ENCODE data around the gene ASCC1. TPM values are rescaled to one million over a fixed set of nuclear protein-coding genes. Genes with fewer than 3 reads are reported as not detected.
"Not testable (repeated sequence)": the region's sequence is repeated elsewhere in the genome, so short reads cannot be mapped to it uniquely, and the experiment has no call there.

Gene ASCC1
- total and polyA plus RNA-seq, 2 experiments from 2014 or later = 31.8 to 38.7 TPM

DNA sequence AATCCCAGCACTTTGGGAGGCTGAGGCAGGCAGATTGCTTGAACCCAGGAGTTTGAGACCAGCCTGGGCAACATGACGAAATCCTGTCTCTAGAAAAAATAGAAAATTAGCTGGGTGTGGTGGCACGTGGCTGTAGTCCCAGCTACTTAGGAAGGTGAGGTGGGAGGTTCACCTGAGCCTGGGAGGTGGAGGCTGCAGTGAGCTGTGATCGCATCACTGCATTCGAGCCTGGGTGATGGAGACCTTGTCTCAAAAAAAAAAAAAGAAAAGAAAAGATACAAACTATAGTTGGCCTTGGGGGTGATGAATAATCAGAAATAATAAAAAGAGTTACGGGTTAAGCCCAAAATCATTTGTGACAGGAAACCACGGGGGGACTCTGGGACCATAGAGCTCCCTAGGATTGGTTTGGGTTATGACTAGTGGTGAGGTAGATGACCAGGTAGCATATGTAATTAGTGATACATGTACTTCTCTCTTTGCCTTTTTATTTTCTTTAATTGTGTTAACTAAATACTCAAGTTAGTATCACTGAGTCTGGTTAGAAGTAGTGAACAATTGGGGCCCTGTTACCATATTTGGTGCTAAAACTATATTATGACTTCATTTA, 10.4 kb upstream of the ASCC1 start:
- TF ChIP-seq, protein P1, sequence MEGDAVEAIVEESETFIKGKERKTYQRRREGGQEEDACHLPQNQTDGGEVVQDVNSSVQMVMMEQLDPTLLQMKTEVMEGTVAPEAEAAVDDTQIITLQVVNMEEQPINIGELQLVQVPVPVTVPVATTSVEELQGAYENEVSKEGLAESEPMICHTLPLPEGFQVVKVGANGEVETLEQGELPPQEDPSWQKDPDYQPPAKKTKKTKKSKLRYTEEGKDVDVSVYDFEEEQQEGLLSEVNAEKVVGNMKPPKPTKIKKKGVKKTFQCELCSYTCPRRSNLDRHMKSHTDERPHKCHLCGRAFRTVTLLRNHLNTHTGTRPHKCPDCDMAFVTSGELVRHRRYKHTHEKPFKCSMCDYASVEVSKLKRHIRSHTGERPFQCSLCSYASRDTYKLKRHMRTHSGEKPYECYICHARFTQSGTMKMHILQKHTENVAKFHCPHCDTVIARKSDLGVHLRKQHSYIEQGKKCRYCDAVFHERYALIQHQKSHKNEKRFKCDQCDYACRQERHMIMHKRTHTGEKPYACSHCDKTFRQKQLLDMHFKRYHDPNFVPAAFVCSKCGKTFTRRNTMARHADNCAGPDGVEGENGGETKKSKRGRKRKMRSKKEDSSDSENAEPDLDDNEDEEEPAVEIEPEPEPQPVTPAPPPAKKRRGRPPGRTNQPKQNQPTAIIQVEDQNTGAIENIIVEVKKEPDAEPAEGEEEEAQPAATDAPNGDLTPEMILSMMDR (IDR thresholded peaks at IDR 0.05; ENCODE audit: poor library complexity) = no peak
- TF ChIP-seq EZH2phosphoT487 (IDR thresholded peaks at IDR 0.05; ENCODE audit: low read depth, severe bottlenecking, unreplicated experiment) = no peak
- no peak for TF ChIP-seq EZH2 (IDR thresholded peaks at IDR 0.05; ENCODE audit: borderline replicate concordance)
- H3K36me3 ChIP-seq (replicated peaks; ENCODE audit: insufficient read depth, low read depth) = no peaks in the 10 kb centered on the region
- 86% methylated on average over 6 of the region's 6 CpGs for WGBS (ENCODE audit: low lambda C conversion rate, missing lambda C conversion rate)
- H3K9me2 ChIP-seq (replicated peaks; ENCODE audit: insufficient read depth) = no peaks in the 10 kb centered on the region
- no peaks in the 10 kb centered on the region for H3K4me1 ChIP-seq (ENCODE audit: insufficient read depth)
- H3K4me2 ChIP-seq = no peak overlapping the region
- H3K27me3 ChIP-seq = no peaks in the 10 kb centered on the region
- DNase-seq (ENCODE audit: low spot score) = no peak
- no peaks in the 10 kb centered on the region for H3K9me3 ChIP-seq (ENCODE audit: low read depth)
- H3K27ac ChIP-seq = no peak overlapping the region
- peaks cover 3% of the 10 kb centered on the region for H4K20me1 ChIP-seq (ENCODE audit: insufficient read depth, poor library complexity, severe bottlenecking)
- H3K79me2 ChIP-seq = peaks cover 91% of the 10 kb centered on the region
- no peak overlapping the region for H3K4me3 ChIP-seq
- no peak overlapping the region for H2AFZ ChIP-seq

DNA sequence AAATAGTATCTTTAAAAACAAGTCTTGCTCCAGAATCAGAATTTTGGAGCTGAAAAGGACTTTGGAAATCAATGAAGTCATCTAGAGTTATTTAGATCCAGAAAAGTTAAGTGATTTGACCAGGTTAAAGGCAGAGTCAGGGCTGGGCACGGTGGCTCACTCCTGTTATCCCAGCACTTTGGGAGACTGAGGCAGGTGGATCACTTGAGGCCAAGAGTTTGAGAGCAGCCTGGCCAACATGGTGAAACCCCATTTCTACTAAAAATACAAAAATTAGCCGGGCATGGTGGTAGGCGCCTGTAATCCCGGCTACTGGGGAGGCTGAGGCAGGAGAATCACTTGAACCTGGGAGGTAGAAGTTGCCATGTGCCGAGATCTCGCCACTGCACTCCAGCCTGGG, 8.1 kb upstream of the ASCC1 start:
- not testable (repeated sequence) for H3K9me3 ChIP-seq (ENCODE audit: low read depth); H3K4me3 ChIP-seq; H2AFZ ChIP-seq; H3K27ac ChIP-seq; DNase-seq (ENCODE audit: low spot score); H3K36me3 ChIP-seq (replicated peaks; ENCODE audit: insufficient read depth, low read depth); H4K20me1 ChIP-seq (ENCODE audit: insufficient read depth, poor library complexity, severe bottlenecking); H3K27me3 ChIP-seq; H3K9me2 ChIP-seq (replicated peaks; ENCODE audit: insufficient read depth); H3K4me2 ChIP-seq; H3K4me1 ChIP-seq (ENCODE audit: insufficient read depth)
- 94% methylated on average over 6 of the region's 6 CpGs for WGBS (ENCODE audit: low lambda C conversion rate, missing lambda C conversion rate)
- H3K79me2 ChIP-seq = peaks cover 85% of the 10 kb centered on the region

DNA sequence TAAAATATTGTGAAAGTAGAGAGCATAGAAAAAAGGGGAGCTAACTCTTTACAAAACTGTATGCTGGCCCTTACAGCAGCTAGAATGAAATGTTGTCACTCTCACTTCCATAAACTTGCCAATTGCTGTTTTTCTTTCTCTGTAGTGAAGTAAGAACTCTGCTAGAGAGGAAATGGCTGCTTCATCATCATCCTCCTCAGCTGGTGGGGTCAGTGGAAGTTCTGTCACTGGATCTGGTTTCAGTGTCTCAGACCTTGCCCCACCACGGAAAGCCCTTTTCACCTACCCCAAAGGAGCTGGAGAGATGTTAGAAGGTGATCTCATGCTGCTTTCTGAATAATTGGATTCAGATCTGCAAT, 7.6 kb upstream of the ASCC1 start:
- H3K9me2 ChIP-seq (replicated peaks; ENCODE audit: insufficient read depth) = no peaks in the 10 kb centered on the region
- no peaks in the 10 kb centered on the region for H3K9me3 ChIP-seq (ENCODE audit: low read depth)
- no peak for DNase-seq (ENCODE audit: low spot score)
- H3K27me3 ChIP-seq = no peaks in the 10 kb centered on the region
- TF ChIP-seq, protein P1 (IDR thresholded peaks at IDR 0.05; ENCODE audit: poor library complexity) = no peak
- TF ChIP-seq EZH2phosphoT487 (IDR thresholded peaks at IDR 0.05; ENCODE audit: low read depth, severe bottlenecking, unreplicated experiment) = no peak
- TF ChIP-seq EZH2 (IDR thresholded peaks at IDR 0.05; ENCODE audit: borderline replicate concordance) = no peak
- no peak overlapping the region for H2AFZ ChIP-seq
- 68% methylated on average over 1 of the region's 1 CpG for WGBS (ENCODE audit: low lambda C conversion rate, missing lambda C conversion rate)
- H3K4me2 ChIP-seq = no peak overlapping the region
- H3K36me3 ChIP-seq (replicated peaks; ENCODE audit: insufficient read depth, low read depth) = no peaks in the 10 kb centered on the region
- no peak overlapping the region for H3K4me3 ChIP-seq
- H3K27ac ChIP-seq = no peak overlapping the region
- H3K79me2 ChIP-seq = peaks cover 85% of the 10 kb centered on the region
- peaks cover 3% of the 10 kb centered on the region for H4K20me1 ChIP-seq (ENCODE audit: insufficient read depth, poor library complexity, severe bottlenecking)
- no peaks in the 10 kb centered on the region for H3K4me1 ChIP-seq (ENCODE audit: insufficient read depth)

DNA sequence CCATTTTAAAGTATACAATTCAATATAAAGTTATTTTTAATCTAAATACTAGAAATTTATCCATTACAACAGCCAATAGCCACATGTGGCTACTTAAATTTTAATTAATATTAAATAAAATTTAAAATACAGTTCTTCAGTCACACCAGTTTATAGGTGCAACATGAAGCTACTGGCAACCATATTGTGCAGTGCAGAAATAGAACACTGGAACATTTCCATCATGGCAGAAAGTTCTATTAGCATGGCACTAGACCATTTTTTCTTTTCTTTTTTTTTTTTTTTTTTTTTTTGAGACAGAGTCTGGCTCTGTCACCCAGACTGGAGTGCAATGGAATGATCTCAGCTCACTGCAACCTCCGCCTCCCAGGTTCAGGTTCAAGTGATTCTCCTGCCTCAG, 5.2 kb upstream of the ASCC1 start:
- H3K4me3 ChIP-seq = no peak overlapping the region
- peaks cover 3% of the 10 kb centered on the region for H4K20me1 ChIP-seq (ENCODE audit: insufficient read depth, poor library complexity, severe bottlenecking)
- H3K27me3 ChIP-seq = no peaks in the 10 kb centered on the region
- no peak overlapping the region for H3K4me2 ChIP-seq
- H3K9me3 ChIP-seq (ENCODE audit: low read depth) = no peaks in the 10 kb centered on the region
- H3K4me1 ChIP-seq (ENCODE audit: insufficient read depth) = peaks cover 13% of the 10 kb centered on the region
- DNase-seq (ENCODE audit: low spot score) = no peak
- no peaks in the 10 kb centered on the region for H3K36me3 ChIP-seq (replicated peaks; ENCODE audit: insufficient read depth, low read depth)
- no peaks in the 10 kb centered on the region for H3K9me2 ChIP-seq (replicated peaks; ENCODE audit: insufficient read depth)
- no peak overlapping the region for H2AFZ ChIP-seq
- peaks cover 85% of the 10 kb centered on the region for H3K79me2 ChIP-seq
- no peak overlapping the region for H3K27ac ChIP-seq
- WGBS (ENCODE audit: low lambda C conversion rate, missing lambda C conversion rate) = 100% methylated on average over 1 of the region's 1 CpG
- TF ChIP-seq, protein P1 (IDR thresholded peaks at IDR 0.05; ENCODE audit: poor library complexity) = no peak
- TF ChIP-seq EZH2phosphoT487 (IDR thresholded peaks at IDR 0.05; ENCODE audit: low read depth, severe bottlenecking, unreplicated experiment) = no peak
